GM12878 (cell line): ENCODE data around the gene ZNF775. TPM values are rescaled to one million over a fixed set of nuclear protein-coding genes. Genes with fewer than 3 reads are reported as not detected.
A peak's percentile ranks its signal among the peaks of the same experiment; 100 is the strongest.

Experiments
- ATAC-seq: fragments of 200-7000 bp; cut with Tn5 transposase; 3 replicates; pipeline ENCODE4 v1.9.1; 2020; ENCODE audit warnings: mild to moderate bottlenecking, moderate library complexity
- BruUV-seq: library from RNA; stranded (reverse); fragments of 400-500 nt; replicated peaks from 2 replicates; lab custom pipeline; 2021; lab: Mats Ljungman, UMichigan
- CTCF ChIA-PET: fragments of 300-600 bp; sonication (Branson Sonifier 250); formaldehyde crosslinking; extraction: SDS; loops from one replicate; lab custom pipeline; 2021; ENCODE audit warnings: inconsistent platforms; lab: Yijun Ruan, JAX
- POLR2A ChIA-PET: fragments of 350-600 bp; formaldehyde crosslinking; extraction: SDS; loops from one replicate; lab custom pipeline; 2021; ENCODE audit warnings: inconsistent platforms; lab: Charles Lee
- RAD21 ChIA-PET: fragments of 300-600 bp; sonication (Branson Sonifier 250); formaldehyde crosslinking; loops from one replicate; lab custom pipeline; 2023; ENCODE audit warnings: antibody characterized with exemption; ENCODE audit not compliant: unreplicated experiment; lab: Charles Lee
- SMC1A ChIA-PET: fragments of 300-600 bp; sonication (Branson Sonifier 250); formaldehyde crosslinking; loops from one replicate; lab custom pipeline; 2023; ENCODE audit not compliant: unreplicated experiment, uncharacterized antibody; lab: Charles Lee
- DNase-seq: peaks from one replicate; pipeline ENCODE4 v3.0.0-alpha.2; 2011; ENCODE audit warnings: low read depth, low spot score
- FAIRE-seq: peaks from 3 replicates; lab custom pipeline; 2011; peaks lifted over from hg19 to GRCh38; lab: Jason Lieb, UNC
- H2AFZ ChIP-seq: 2 replicates; pipeline ENCODE4 v1.6.0; 2011; ENCODE audit warnings: low read depth, low read length, control low read depth; ENCODE audit not compliant: control insufficient read depth
- H3K27ac ChIP-seq: 2 replicates; pipeline ENCODE4 v1.5.1; 2011; ENCODE audit warnings: control low read depth; ENCODE audit not compliant: control insufficient read depth, insufficient read depth
- H3K27me3 ChIP-seq, 2 experiments: replicated peaks in 1 of 2; 2 replicates each; pipeline versions ENCODE4 v1.6.0 to v1.6.1; 2011; ENCODE audit warnings: low read length in 1 of 2; ENCODE audit not compliant: control insufficient read depth in 2 of 2, insufficient read depth in 2 of 2
- H3K36me3 ChIP-seq, 2 experiments: 2 replicates each; pipeline ENCODE4 v1.5.1; 2011; ENCODE audit warnings: low read length in 1 of 2; ENCODE audit not compliant: control insufficient read depth in 2 of 2, insufficient read depth in 2 of 2
- H3K4me1 ChIP-seq: 2 replicates; pipeline ENCODE4 v1.6.1; 2011; ENCODE audit warnings: mild to moderate bottlenecking, low read length, moderate library complexity, mixed read lengths; ENCODE audit not compliant: control insufficient read depth, insufficient read depth
- H3K4me2 ChIP-seq: 2 replicates; pipeline ENCODE4 v1.6.0; 2011; ENCODE audit warnings: control low read depth; ENCODE audit not compliant: control insufficient read depth, insufficient read depth
- H3K4me3 ChIP-seq: fragments of 200-600 bp; sonication (generic); 2 replicates; pipeline ENCODE4 v1.5.1; 2016
- H3K79me2 ChIP-seq: 2 replicates; pipeline ENCODE4 v1.6.0; 2011; ENCODE audit warnings: low read length; ENCODE audit not compliant: control insufficient read depth, insufficient read depth
- H3K9ac ChIP-seq: 2 replicates; pipeline ENCODE4 v1.8.0; 2011; ENCODE audit warnings: low read length, control low read depth, mixed read lengths; ENCODE audit not compliant: control insufficient read depth, insufficient read depth
- H3K9me3 ChIP-seq: replicated peaks from 3 replicates; pipeline ENCODE4 v1.5.1; 2011; ENCODE audit warnings: mild to moderate bottlenecking, low read length; ENCODE audit not compliant: control insufficient read depth, insufficient read depth
- H4K20me1 ChIP-seq: 2 replicates; pipeline ENCODE4 v1.6.0; 2011; ENCODE audit not compliant: control insufficient read depth, insufficient read depth
- CHD2 ChIP-seq: IDR thresholded peaks from 2 replicates; pipeline ENCODE4 v1.6.1; 2011; ENCODE audit warnings: low read depth, low read length, improper control_type of control experiment, borderline replicate concordance
- WGBS: methylation state at CpG from one replicate; pipeline ENCODE4 v1.1.6; 2016; ENCODE audit warnings: low lambda C conversion rate; ENCODE audit not compliant: insufficient replicate concordance, insufficient coverage; ENCODE audit errors: missing lambda C conversion rate; 5-methylcytosine and 5-hydroxymethylcytosine counted together
- in situ Hi-C: fragments of 300-500 bp; cut with MboI; formaldehyde crosslinking; loops from 9 replicates; pipeline ENCODE4 v1.14.3; 2018; ENCODE audit warnings: mixed read lengths
- intact Hi-C: fragments of 100-400 bp; cut with micrococcal nuclease; formaldehyde crosslinking; loops from one replicate; pipeline ENCODE4 v1.14.2; 2022; ENCODE audit not compliant: unreplicated experiment
- polyA plus RNA-seq, 11 experiments: library from polyadenylated mRNA; depleted of rRNA in 4 of 11; unstranded in 6 of 11; stranded (reverse) in 5 of 11; fragments of >200 nt; fragmentation: Nextera tagmentation in 4 of 11; fragmentation: Illumina TruSeq in 1 of 11; extraction: Ambion mirVana in 4 of 11; extraction: Trizol in 1 of 11; gene quantifications; 1 replicate in 1 of 11; 2 replicates in 10 of 11; pipeline versions ENCODE4 v1.2.1 to v1.2.3, GENCODE V29; 2011 to 2016; ENCODE audit warnings: inconsistent platforms in 2 of 11, missing spikeins in 2 of 11, low read depth in 1 of 11
- total RNA-seq, 4 experiments: library from RNA; depleted of rRNA in 3 of 4; stranded (reverse); fragments of >200 nt in 3 of 4; fragmentation: Illumina TruSeq in 1 of 4; extraction: Trizol in 1 of 4; gene quantifications; 2 replicates each; pipeline versions ENCODE4 v1.2.1 to v1.2.3, GENCODE V29; 2013 to 2021
- TF ChIP-seq, protein P1 (sequence below): IDR thresholded peaks from 2 replicates; pipeline ENCODE4 v1.6.1; 2012; ENCODE audit warnings: low read depth, low read length, improper control_type of control experiment

ZNF775 gene
- total and polyA plus RNA-seq, 10 of the 15 experiments (the other 5 are each of a cell fraction or from before 2014, with no cell fraction given) = 0.05 to 14.3 (median 2.1) TPM

DNA sequence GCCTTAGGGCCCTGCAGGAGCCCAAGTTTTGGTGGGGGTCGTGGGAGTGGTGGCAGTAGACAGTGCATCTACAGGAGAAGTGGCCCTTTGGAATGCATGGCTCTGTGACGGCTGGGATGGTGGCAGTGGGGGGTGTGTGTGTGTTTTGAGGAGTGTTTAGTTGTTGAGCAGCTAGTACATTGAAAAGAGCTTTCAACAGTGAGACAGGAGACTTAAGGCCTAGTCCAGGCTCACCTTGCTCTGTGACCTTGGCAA is 27.1 kb downstream of the ZNF775 start:
- 0% methylated on average over 2 of the region's 2 CpGs for WGBS
- H3K4me1 ChIP-seq = peaks cover 46% of the 10 kb centered on the region
- BruUV-seq = no TSS peak
- ATAC-seq (no peak), FAIRE-seq (no peak), DNase-seq (no peak)
- peak overlapping the region; percentile 85; the same call in 1 of the 2 replicates for H3K9ac ChIP-seq
- no peaks in the 10 kb centered on the region for H4K20me1 ChIP-seq
- no peaks in the 10 kb centered on the region for H3K27me3 ChIP-seq
- TF ChIP-seq, protein P1, sequence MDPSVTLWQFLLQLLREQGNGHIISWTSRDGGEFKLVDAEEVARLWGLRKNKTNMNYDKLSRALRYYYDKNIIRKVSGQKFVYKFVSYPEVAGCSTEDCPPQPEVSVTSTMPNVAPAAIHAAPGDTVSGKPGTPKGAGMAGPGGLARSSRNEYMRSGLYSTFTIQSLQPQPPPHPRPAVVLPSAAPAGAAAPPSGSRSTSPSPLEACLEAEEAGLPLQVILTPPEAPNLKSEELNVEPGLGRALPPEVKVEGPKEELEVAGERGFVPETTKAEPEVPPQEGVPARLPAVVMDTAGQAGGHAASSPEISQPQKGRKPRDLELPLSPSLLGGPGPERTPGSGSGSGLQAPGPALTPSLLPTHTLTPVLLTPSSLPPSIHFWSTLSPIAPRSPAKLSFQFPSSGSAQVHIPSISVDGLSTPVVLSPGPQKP = no peak
- TF ChIP-seq CHD2 = 0 out of 2 replicates have a peak, but pooled peaks have one; percentile 35
- CTCF ChIA-PET = interaction anchor here (0.8 to 11.6 kb wide), 18 partner anchors 13 to 473 kb away, joined by 3 to 72 read pairs (median 6); partner anchors contain the start of gene REPIN1
- peaks cover 4% of the 10 kb centered on the region for H3K79me2 ChIP-seq
- peak overlapping the region; percentile 87 for H3K4me2 ChIP-seq
- peak overlapping the region; percentile 89 for H3K27ac ChIP-seq
- peak overlapping the region; percentile 91 for H3K4me3 ChIP-seq
- no peak overlapping the region for H2AFZ ChIP-seq
- H3K9me3 ChIP-seq = no peaks in the 10 kb centered on the region
- RAD21 ChIA-PET = interaction anchor here (0.7 to 3.6 kb wide), 18 partner anchors 11 to 83 kb away, joined by 3 to 33 read pairs (median 8); partner anchors contain the start of genes ACTR3C, GIMAP8, LRRC61 and REPIN1
- POLR2A ChIA-PET = interaction anchor here (0.7 to 5.9 kb wide), 16 partner anchors 21 to 679 kb away, joined by 3 to 89 read pairs (median 5); partner anchors contain the start of genes REPIN1 and ZNF862
- intact Hi-C loops (no loop called here), in situ Hi-C loops (loop anchor here (25.0 kb wide), 1 partner anchor 344 kb away; no protein-coding TSS in a partner anchor)
- SMC1A ChIA-PET = interaction anchor here (0.8 to 7.4 kb wide), 22 partner anchors 11 to 87 kb away, joined by 3 to 48 read pairs (median 7); partner anchors contain the start of genes ACTR3C and REPIN1
- peaks cover 0 to 2% of the 10 kb centered on the region in 2 experiments; a peak in 2 of 4 replicates for H3K36me3 ChIP-seq
